GM12878 (cell line): ENCODE results near the gene DNAJC12. TPM values are rescaled to one million over a fixed set of nuclear protein-coding genes. Genes with fewer than 3 reads are reported as not detected.

Source experiments
- BCLAF1 ChIP-seq: fragments of 450-650 bp; IDR thresholded peaks from 2 replicates; pipeline ENCODE4 v1.6.1; 2017; ENCODE audit warnings: antibody characterized with exemption, mild to moderate bottlenecking, moderate library complexity
- FOS ChIP-seq: IDR thresholded peaks from 3 replicates; pipeline ENCODE4 v1.6.1; 2011; ENCODE audit warnings: borderline replicate concordance; ENCODE audit not compliant: insufficient read length; ENCODE audit errors: extremely low read depth
- HSF1 ChIP-seq: fragments of 150-350 bp; IDR thresholded peaks from 2 replicates; pipeline ENCODE4 v1.6.1; 2014; ENCODE audit warnings: mild to moderate bottlenecking, low read depth, low read length
- IRF3 ChIP-seq: fragments of 450-650 bp; IDR thresholded peaks from 2 replicates; pipeline ENCODE4 v1.6.1; 2014; ENCODE audit warnings: mild to moderate bottlenecking
- KAT2A ChIP-seq: conservative IDR thresholded peaks from 2 replicates; pipeline ENCODE4 v1.6.1; 2011; ENCODE audit warnings: low read depth, low read length; ENCODE audit not compliant: control insufficient read depth
- MYB ChIP-seq: fragments of 150-350 bp; IDR thresholded peaks from 2 replicates; pipeline ENCODE4 v1.6.1; 2014; ENCODE audit warnings: mild to moderate bottlenecking, low read depth, low read length, borderline replicate concordance
- MYC ChIP-seq: IDR thresholded peaks from 2 replicates; pipeline ENCODE4 v1.6.1; 2011; ENCODE audit warnings: mild to moderate bottlenecking, low read length, moderate library complexity, inconsistent platforms; ENCODE audit not compliant: insufficient read depth, insufficient replicate concordance, insufficient read length, severe bottlenecking
- NFYB ChIP-seq: IDR thresholded peaks from 2 replicates; pipeline ENCODE4 v1.6.1; 2011; ENCODE audit warnings: low read depth, mild to moderate bottlenecking, low read length, improper control_type of control experiment, moderate library complexity; ENCODE audit not compliant: insufficient read depth
- NR2C2 ChIP-seq: IDR thresholded peaks from 2 replicates; pipeline ENCODE4 v1.6.1; 2011; ENCODE audit warnings: borderline replicate concordance, low read depth; ENCODE audit not compliant: control insufficient read depth, insufficient read length
- RAD51 ChIP-seq: fragments of 450-650 bp; IDR thresholded peaks from 2 replicates; pipeline ENCODE4 v1.6.1; 2016; ENCODE audit warnings: moderate library complexity, mild to moderate bottlenecking, inconsistent platforms
- SMC3 ChIP-seq: IDR thresholded peaks from 2 replicates; pipeline ENCODE4 v1.6.1; 2011; ENCODE audit warnings: low read length, improper control_type of control experiment, borderline replicate concordance
- SPI1 ChIP-seq: IDR thresholded peaks from 2 replicates; pipeline ENCODE4 v1.6.1; 2011; ENCODE audit warnings: low read depth, mild to moderate bottlenecking, low read length, moderate library complexity, borderline replicate concordance; ENCODE audit not compliant: insufficient read depth
- TCF3 ChIP-seq: IDR thresholded peaks from 2 replicates; pipeline ENCODE4 v1.6.1; 2012; ENCODE audit warnings: low read depth, mild to moderate bottlenecking, low read length, borderline replicate concordance; ENCODE audit not compliant: insufficient read depth
- ZBED1 ChIP-seq: IDR thresholded peaks from 2 replicates; pipeline ENCODE4 v1.6.1; 2016; ENCODE audit warnings: borderline replicate concordance
- ZNF384 ChIP-seq: IDR thresholded peaks from 2 replicates; pipeline ENCODE4 v1.6.1; 2012; ENCODE audit warnings: low read depth, mild to moderate bottlenecking, low read length, improper control_type of control experiment, borderline replicate concordance
- ZNF687 ChIP-seq: fragments of 450-650 bp; IDR thresholded peaks from 2 replicates; pipeline ENCODE4 v1.6.1; 2017; ENCODE audit warnings: mild to moderate bottlenecking, moderate library complexity
- ZSCAN29 ChIP-seq: fragments of 450-650 bp; IDR thresholded peaks from 2 replicates; pipeline ENCODE4 v1.6.1; 2017; ENCODE audit warnings: mild to moderate bottlenecking, moderate library complexity
- polyA plus RNA-seq, 11 experiments: library from polyadenylated mRNA; depleted of rRNA in 4 of 11; unstranded in 6 of 11; stranded (reverse) in 5 of 11; fragments of >200 nt; fragmentation: Nextera tagmentation in 4 of 11; fragmentation: Illumina TruSeq in 1 of 11; extraction: Ambion mirVana in 4 of 11; extraction: Trizol in 1 of 11; gene quantifications; 1 replicate in 1 of 11; 2 replicates in 10 of 11; pipeline versions ENCODE4 v1.2.1 to v1.2.3, GENCODE V29; 2011 to 2016; ENCODE audit warnings: inconsistent platforms in 2 of 11, missing spikeins in 2 of 11, low read depth in 1 of 11
- total RNA-seq, 4 experiments: library from RNA; depleted of rRNA in 3 of 4; stranded (reverse); fragments of >200 nt in 3 of 4; fragmentation: Illumina TruSeq in 1 of 4; extraction: Trizol in 1 of 4; gene quantifications; 2 replicates each; pipeline versions ENCODE4 v1.2.1 to v1.2.3, GENCODE V29; 2013 to 2021

DNAJC12 gene
- total and polyA plus RNA-seq, 10 of the 15 experiments (the other 5 are each of a cell fraction or from before 2014, with no cell fraction given), result 1.1 to 4.5 (median 3.0) TPM

- TF ChIP-seq IRF3, result no peak
- no peak for TF ChIP-seq HSF1
- TF ChIP-seq MYB, result no peak
- no peak for TF ChIP-seq ZBED1
- TF ChIP-seq ZSCAN29, result no peak; the same call in 1 of the 2 replicates
- peak; percentile 31; the same call in 1 of the 2 replicates for TF ChIP-seq NFYB
- no peak for TF ChIP-seq NR2C2
- no peak for TF ChIP-seq ZNF384
- TF ChIP-seq FOS, result no peak
- 0 out of 2 replicates have a peak, but pooled peaks have one; percentile 14 for TF ChIP-seq TCF3
- no peak for TF ChIP-seq RAD51
- TF ChIP-seq KAT2A, result no peak
- TF ChIP-seq SMC3, result no peak
- 0 out of 2 replicates have a peak, but pooled peaks have one; percentile 10 for TF ChIP-seq SPI1
- TF ChIP-seq ZNF687, result no peak
- no peak for TF ChIP-seq BCLAF1
- peak; percentile 25 for TF ChIP-seq MYC
Measured at GRCh38 chr10:67884842-67885670, 47.1 kb upstream of the DNAJC12 start (continued).
